Pericardium fibroblast (primary cell): ENCODE results near the gene LSM11. TPM values are rescaled to one million over a fixed set of nuclear protein-coding genes. Genes with fewer than 3 reads are reported as not detected.

Experiments
- total RNA-seq: library from RNA; depleted of rRNA; stranded (reverse); fragments of >200 nt; gene quantifications from 2 replicates; pipeline ENCODE4 v1.2.3, GENCODE V29; 2015

Gene LSM11
- 2.6 and 4.3 TPM in 2 replicates for total RNA-seq

DNA sequence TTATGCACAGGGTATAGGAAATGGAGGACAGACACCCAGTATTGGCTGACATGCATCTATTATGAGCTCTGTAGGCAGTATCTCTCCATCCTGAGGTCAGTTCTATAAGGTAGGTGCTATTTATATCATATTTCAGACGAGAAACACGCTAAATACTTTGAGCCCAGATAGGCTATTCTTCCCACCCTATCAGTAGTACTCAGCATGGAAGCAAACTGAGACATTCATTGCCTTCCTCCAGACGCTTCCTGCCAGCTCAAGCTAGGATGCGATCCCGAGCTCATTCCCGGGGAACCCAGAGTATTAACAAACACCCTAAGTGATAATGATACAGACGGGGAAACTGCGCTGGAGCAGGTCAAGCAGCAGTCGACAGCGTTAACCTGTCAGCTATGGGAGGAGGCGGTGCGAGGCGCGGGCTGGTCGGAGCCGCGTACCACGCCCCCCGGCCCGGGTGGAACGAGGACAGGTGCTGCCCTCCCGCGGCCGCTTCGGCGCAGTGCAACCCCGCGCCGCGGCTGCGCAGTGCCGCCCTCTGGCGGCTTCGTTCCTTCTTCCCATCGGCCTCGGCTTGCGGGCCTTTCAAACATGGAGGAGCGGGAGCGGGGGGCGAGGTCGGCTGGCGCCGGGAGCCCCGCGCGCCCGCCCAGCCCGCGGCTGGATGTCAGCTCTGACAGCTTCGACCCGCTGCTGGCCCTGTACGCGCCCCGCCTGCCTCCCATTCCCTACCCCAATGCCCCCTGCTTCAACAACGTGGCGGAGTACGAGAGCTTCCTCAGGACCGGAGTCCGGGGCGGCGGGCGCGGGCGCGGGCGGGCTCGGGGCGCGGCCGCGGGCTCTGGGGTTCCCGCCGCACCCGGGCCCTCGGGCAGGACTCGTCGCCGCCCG lies at the start of gene LSM11:
TSS of gene LSM11 (plus strand) at position 550 of the 888 bp plus-strand sequence. CDS start at position 589, 39 bp downstream.

GRCh38 chr5:157731272-157732129 lies 12.0 kb upstream of the LSM11 start, which contains the start of gene THG1L:
THG1L (plus strand) TSS chr5:157731420; CDS start chr5:157731441, 21 bp downstream.

Other genes with a start within 250 kb of the LSM11 start
- 8.2 and 12.9 TPM in 2 replicates for gene ADAM19, start 167.9 kb upstream of the LSM11 start, total RNA-seq
- gene SOX30, start 91.3 kb upstream of the LSM11 start, total RNA-seq: 0.77 TPM in 1 of 2 replicates, not detected in the other
- not detected in 2 replicates for gene C5orf52, start 72.2 kb upstream of the LSM11 start, total RNA-seq
- gene THG1L, start 12.3 kb upstream of the LSM11 start, total RNA-seq: 15.9 and 18.1 TPM in 2 replicates
- 45.4 and 55.9 TPM in 2 replicates for gene CLINT1, start 115.4 kb downstream of the LSM11 start, total RNA-seq